NCI-H748 (cell line): Measurements from ENCODE around the gene GARNL3.

Source experiments
- DNase-seq: peaks from one replicate; lab custom pipeline; 2025; ENCODE audit not compliant: unreplicated experiment; lab: John Stamatoyannopoulos, UW

Gene GARNL3

GRCh38 chr9:127345566-127345965 is 81.0 kb downstream of the GARNL3 start:
- no peak for DNase-seq

- DNase-seq = no peak
Measured at GRCh38 chr9:127346584-127346983, 82.0 kb downstream of the GARNL3 start.

- no peak for DNase-seq
Measured at GRCh38 chr9:127347831-127348776, 83.5 kb downstream of the GARNL3 start.

- peak; percentile 9 for DNase-seq
Measured at GRCh38 chr9:127349483-127350113, 85.0 kb downstream of the GARNL3 start.

GRCh38 chr9:127351182-127352166 is 86.9 kb downstream of the GARNL3 start:
- peak; percentile 63 for DNase-seq

GRCh38 chr9:127353882-127354281 is 89.3 kb downstream of the GARNL3 start:
- DNase-seq = no peak

- no peak for DNase-seq
Measured at GRCh38 chr9:127356906-127357305, 92.3 kb downstream of the GARNL3 start.

GRCh38 chr9:127358023-127358535 is 93.5 kb downstream of the GARNL3 start:
- DNase-seq = no peak

- no peak for DNase-seq
Measured at GRCh38 chr9:127358770-127359169, 94.2 kb downstream of the GARNL3 start.

GRCh38 chr9:127360250-127360649 is 95.7 kb downstream of the GARNL3 start:
- no peak for DNase-seq

GRCh38 chr9:127360829-127361228 is 96.3 kb downstream of the GARNL3 start:
- no peak for DNase-seq

GRCh38 chr9:127361561-127361960 is 97.0 kb downstream of the GARNL3 start:
- DNase-seq = no peak

GRCh38 chr9:127362829-127363228 is 98.3 kb downstream of the GARNL3 start:
- DNase-seq = no peak

GRCh38 chr9:127365461-127365860 is 100.9 kb downstream of the GARNL3 start:
- no peak for DNase-seq

GRCh38 chr9:127366594-127366993 is 102.0 kb downstream of the GARNL3 start:
- DNase-seq = no peak

- no peak for DNase-seq
Measured at GRCh38 chr9:127368852-127369402, 104.4 kb downstream of the GARNL3 start.

GRCh38 chr9:127369428-127369827 is 104.9 kb downstream of the GARNL3 start:
- DNase-seq = no peak

GRCh38 chr9:127370147-127370579 is 105.6 kb downstream of the GARNL3 start:
- DNase-seq = no peak

GRCh38 chr9:127370672-127371648 is 106.4 kb downstream of the GARNL3 start:
- DNase-seq = no peak
